Breast epithelium (tissue), 3 donors: ENCODE measurements around the gene LRRC49.

ENCODE experiments used
- CTCF ChIP-seq, 3 donors: fragments of 450-650 bp; IDR thresholded peaks; one replicate each; pipeline ENCODE4 v1.5.1; 2016 to 2017; ENCODE audit warnings: antibody characterized with exemption in 3 of 3, mild to moderate bottlenecking in 3 of 3, moderate library complexity in 3 of 3
- POLR2A ChIP-seq: fragments of 450-650 bp; IDR thresholded peaks from one replicate; pipeline ENCODE4 v1.6.1; 2016; ENCODE audit warnings: antibody characterized with exemption, mild to moderate bottlenecking, moderate library complexity
- POLR2AphosphoS5 ChIP-seq, 3 donors: sonication (generic); formaldehyde crosslinking; IDR thresholded peaks; one replicate each; pipeline ENCODE4 v1.6.1; 2017; ENCODE audit warnings: antibody characterized with exemption in 3 of 3

GRCh38 chr15:70935631-70936030 is 43.0 kb downstream of the LRRC49 start:
- TF ChIP-seq CTCF (IDR thresholded peaks at IDR 0.05) (no peak), POLR2A (no peak), POLR2AphosphoS5 (IDR thresholded peaks at IDR 0.05) (no peak)
